Glomerular visceral epithelial cell (primary cell): Measurements from ENCODE around the gene E2F8.

ENCODE experiments used
- DNase-seq: peaks from one replicate; pipeline ENCODE4 v3.0.0-alpha.2; 2016; ENCODE audit errors: extremely low spot score

E2F8 gene

DNA sequence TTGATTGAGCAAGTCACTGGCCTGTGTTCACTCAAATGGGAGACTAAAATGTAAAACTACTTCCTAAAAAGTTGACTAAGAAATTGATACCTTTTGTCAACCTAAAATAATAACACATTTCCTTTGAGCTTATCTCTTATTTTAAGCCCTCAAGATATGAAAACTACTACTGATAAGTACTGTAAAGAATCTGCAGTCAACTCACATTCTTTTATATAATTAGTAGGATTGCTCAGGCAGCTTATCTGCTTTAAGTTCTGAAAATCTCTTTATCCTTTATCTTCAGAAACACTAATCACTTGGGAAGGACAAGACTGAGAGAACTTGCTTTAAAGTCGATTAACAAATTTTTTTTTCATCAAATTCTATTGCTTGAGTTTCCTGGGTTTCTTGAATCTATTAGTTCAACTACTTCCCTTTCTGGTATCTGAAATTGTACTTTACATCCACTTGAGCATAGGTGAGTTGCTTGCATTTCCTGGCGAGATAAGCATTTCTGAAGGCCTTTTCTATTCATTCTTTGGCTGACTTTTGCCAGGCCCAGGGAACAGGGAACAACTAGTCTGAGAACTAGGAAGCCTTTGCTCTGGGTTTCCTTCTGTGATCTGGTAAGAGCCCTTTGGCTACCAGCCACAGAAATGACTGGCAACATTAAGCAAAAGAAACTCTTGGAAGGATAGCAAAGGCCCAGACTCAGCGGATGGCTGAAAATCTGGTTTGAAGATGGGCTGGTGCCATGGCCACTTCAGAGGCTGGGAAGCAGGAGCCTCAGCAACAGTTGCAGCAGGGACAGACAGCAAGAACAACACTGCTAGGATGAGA, 19.6 kb downstream of the E2F8 start:
- DNase-seq, result no peak

DNA sequence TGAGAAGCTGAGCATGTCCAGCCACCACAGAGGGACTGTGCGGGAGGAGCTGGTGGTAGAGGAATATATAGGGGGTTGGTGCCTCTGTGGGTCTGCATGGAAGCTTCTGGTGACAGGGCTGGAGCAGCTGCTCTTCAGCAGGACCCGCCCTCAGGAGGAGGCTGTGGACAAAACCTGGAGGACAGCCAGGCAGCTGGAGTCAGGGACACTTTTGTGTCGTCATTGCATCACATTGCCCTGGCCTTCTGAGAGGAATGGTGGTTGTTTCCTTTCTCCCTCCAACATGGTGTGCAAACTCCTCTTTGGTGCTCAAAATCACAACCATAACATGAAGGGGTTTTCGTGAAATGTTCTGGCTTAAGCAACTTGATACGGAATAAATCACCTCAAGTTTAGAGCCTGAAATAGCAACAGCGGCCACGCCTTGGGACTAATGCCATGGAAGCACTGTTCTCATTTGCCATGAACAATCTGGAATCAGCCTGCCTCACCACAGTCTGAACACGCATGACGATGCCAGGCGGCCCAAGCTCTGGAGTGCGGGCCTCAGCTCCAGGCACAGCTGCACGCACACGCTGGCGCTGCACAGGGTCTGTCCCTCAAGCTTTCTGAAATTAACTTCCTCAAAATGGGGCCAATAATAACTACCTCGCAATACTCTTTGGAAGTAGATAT, 21.8 kb downstream of the E2F8 start:
- DNase-seq, result no peak

DNA sequence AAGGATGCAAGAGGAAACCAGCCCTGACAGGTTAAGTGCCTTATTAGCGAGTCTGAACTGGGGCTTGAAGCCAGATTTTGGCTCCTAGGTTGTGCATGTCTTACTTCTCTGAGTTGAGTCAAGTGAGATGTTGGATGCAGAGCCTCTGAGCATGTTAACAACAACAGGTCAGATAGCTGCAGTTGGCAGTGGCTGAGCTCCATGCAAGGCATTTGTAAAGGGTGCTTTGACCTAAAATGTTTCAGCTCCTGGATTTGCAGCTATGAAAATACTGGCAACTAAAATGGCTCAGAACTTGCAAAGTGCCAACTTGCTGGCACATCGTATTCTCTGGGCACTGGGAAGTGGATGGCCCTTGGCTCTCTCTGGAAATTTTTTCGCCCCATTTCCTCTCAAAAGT, 22.5 kb downstream of the E2F8 start:
- no peak for DNase-seq

DNA sequence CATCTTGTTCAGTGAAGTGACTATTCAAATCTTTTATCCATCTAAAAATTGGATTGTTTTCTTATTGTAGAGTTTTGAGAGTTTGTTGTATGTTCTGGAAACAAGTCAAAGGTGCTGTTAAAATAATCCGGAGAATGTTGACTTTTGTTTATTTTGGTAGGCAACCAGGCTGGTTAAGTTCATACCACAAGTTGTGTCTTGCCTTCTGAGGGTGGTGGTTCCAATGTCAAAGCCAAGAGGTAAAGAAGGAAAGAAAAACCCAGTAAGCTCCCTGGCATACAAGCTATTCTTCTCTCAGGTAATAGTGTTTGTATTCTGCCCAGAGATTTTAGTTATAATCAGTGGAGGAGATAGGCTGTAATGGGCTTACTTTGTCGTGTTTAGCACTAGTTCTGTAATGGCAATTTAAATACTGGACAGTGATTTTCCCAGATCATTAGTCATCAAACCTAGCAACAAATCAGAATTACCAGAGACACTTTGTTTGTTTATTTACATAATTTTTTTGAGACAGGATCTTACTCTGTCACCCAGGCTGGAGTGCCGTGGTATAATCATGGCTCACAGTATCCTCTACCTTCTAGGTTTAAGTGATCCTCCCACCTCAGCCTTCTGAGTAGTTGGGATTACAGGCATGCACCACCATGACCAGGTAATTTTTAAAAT, 23.9 kb downstream of the E2F8 start:
- DNase-seq, result no peak

DNA sequence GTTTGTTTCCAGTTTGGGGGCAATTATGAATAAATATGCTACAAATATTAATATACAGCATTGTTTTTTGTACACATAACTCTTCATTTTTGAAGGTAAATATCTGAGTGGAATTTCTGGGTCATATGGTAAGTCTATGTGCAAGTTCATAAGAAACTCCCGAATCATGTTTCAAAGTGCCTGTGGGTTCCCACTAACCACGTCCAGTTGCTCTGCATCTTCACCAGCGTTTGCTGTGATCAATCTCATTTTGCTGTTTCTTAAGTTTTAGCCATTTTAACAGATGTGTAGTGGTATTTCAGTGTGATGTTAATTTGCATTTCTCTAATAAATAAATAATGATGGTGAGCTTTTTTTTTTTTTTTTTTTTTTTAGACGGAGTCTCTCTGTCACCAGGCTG, 24.7 kb downstream of the E2F8 start:
- DNase-seq, result no peak

DNA sequence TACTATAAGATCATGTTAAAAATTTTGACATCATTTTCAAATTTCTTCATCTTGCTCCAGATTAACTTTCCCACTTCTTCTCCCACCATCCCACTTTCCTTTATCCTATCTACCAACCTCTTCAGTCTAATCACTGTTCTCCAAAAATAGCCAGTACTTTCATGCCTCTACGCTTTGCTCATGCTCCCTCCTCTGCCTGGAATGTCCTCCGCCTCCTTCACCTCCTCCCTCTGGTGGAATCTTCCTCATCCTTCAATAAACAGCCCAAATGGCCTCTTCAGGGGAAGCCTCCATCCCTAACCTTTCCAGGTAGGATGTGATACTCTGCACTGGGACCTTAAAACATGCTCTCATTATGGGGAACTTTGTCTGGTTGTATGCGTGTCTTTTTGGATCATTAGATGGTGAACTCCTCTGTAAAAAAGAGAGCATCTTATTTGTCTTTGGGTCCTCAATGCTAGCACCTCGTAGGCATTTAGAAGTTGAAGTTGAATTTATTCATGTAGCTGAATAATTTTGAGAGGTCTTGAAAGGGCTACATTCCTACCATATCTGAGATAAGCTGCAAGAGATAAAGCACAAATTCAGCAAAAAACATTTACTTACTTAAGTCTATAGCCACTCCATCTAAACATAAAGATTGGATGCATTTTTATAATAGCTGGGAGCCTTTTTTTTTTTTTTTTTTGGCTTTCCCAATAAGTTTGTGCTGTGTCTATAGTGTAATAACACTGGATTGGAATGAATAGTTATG, 31.0 kb downstream of the E2F8 start:
- DNase-seq, result no peak

DNA sequence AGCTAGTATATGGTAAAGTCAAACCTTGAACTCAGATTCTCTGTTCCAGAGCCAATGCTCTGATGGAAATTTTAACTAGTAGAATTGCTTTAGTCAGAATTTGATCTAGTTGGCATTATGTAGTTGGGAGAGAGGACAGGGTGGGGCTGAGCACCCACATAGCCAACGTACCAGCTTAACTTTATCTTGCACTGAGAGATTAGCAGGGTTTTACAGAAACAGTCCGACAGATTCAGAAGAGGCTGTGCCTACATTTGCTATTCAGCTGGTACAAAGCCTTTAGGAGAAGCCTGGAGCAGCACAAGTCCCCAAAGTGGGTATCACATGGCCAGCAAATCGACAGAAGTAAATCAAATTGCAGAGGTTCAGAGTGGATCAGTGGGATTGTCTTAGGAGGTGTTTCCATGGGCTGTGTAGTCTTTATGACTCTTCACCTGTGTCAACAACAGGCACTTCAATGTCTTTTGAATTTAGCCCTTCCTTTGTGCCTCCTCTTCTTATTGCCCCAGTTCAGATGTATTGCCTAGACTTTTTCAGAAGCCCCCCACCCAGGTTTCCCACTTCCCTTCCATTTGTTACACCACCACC, 31.7 kb downstream of the E2F8 start:
- no peak for DNase-seq

DNA sequence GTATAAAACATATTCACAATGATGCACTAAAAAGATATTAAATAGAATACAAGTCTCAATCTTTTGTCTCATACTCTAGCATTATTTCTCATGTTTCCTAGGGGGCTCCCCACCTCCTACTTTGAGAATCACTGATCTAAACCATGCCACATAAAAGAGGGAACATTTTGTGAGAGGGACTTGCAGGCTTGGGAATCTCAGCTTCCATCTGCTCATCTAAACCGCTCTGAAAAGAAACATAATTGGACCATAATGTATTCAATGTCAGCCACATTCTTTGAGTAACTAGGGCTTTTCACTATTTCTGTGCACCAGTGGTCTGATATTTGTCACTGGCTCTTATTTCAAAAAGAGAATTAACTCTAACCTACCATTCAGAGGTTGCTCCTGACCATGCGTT, 32.6 kb downstream of the E2F8 start:
- DNase-seq, result no peak

DNA sequence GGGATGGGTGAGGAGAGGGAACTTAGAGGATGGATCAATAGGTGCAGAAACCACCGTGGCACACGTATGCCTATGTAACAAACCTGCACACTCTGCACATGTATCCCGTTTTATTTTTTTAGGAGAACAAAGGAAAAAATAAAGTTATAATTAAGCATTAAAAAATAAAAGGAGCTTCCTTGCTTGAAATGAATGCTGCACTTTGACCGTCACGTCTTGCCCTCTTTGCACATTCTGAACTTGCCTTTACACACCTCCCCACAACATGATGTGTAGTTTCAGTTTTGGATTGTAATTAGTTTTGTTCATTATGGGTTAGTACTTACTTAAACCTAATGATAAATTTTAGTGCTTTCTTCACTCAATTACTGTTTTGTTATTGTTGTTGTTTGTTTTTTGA, 35.9 kb downstream of the E2F8 start:
- no peak for DNase-seq

DNA sequence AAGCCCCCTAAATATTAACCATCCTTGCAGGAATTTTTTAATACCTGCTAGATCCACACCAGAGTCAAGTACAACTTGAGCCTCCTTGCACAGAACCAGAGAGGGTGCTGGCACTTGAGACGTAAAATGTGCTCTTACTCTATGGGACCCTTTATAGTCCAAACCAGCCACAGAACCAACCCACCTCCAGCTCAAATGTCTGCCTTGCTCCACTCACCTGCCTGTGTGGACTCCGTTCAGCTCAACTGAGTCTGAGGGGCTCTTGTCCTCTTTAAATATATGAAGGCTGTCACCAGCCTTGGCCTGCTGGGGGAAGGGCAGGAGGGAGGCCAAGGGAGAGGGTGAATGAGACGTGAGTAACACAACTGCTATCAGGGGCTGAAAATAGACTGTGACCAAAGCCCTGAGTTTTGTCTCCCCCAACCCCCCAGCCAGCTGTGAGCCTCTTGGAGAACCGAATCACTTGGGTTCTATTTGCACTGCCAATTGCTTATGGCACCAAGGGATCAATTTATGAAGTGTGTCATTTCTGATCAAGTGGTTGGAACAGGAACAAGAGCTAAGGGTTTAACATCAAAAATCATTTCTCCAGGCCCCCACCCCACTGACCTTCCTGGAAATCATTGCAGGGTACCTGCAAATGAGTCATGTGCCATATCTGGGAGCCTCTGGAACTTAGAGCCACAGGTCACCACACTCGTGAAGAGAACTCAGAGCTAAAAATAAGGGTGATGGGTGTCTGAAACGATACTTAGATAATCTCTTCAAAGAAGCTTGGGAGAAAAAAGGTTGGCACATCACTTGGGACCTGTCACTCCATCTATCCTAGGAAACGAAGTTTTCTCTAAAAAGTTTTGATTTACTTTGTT, 38.8 kb downstream of the E2F8 start, which contains the start of gene CSRP3:
Gene CSRP3, minus strand, starts transcription at position 247 of the 869 bp plus-strand sequence. CDS start 9,535 bp downstream, outside the sequence.
- no peak for DNase-seq

DNA sequence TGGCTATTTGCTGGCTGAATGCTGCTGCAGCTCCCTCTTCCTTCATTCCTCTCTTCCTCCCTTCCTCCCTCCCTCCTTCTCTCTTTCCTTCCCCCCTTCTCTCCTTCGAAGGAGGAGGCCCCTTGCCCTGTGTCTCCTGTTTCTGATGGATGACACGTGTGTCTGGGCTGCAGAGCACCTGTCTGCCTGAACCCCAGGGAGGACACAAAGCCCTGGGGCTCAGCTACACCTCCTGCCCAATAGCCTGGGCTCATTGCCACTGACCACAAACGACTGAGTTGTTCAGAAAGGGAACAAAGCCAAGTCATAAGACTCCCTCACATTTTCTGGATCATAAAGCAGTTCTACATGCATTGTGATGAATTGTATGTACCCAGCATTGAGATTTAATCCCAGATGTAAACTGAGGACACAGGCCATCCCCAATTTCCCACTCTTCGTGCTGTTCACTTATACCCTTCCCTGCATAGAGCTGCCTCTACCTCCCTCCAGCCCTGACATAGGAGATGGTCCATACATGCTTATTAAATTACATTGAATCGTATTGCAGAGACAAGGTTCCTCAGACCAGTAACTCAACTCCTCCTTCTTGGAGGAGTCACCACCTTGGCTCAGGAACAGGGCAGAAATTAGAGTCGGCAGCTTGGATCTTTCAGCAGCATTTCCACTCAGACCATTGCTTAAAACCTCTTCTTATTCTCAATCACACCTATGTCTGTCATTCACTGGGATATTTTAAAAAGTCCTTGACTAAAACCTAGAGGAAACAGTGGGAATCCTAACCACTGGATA, 40.1 kb downstream of the E2F8 start:
- peak; percentile 79 for DNase-seq

DNA sequence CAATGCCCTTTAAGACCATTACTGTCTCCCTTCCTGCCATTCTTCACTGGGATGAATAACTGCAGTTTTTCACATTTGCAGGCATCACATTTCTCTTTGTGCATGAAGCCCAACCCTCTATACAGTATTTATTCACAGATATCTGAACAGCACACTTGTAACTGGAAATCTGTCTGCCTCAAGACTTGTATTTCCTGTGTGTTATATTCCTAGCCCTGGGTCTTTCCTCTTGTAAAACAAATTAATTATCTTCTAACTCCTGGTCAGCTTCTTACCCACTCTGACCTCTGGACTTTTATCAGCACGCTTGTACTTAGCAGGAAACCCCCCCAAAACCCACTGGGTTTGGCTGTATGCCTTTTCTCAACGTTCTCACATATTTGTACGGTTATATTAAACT, 41.0 kb downstream of the E2F8 start:
- no peak for DNase-seq

DNA sequence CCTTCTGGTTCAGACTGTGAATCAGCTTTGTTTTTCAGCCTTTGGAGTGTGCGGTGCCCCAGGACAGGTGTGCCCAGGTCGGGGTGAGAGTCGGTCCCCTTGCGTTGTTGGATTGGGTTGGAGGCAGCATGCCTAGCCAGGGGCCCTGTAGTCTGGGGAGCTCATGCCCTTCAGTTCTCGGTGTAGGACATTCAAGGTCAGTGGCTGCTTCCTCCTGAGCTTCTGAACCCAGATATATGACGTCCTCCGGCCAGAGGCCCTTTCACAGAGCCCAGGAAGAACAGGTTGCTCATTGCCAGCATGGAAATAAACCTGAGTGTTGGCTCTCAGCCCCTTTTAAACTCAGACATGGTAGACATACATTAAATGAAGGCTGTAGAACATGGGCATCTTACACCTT, 41.7 kb downstream of the E2F8 start:
- DNase-seq, result no peak

DNA sequence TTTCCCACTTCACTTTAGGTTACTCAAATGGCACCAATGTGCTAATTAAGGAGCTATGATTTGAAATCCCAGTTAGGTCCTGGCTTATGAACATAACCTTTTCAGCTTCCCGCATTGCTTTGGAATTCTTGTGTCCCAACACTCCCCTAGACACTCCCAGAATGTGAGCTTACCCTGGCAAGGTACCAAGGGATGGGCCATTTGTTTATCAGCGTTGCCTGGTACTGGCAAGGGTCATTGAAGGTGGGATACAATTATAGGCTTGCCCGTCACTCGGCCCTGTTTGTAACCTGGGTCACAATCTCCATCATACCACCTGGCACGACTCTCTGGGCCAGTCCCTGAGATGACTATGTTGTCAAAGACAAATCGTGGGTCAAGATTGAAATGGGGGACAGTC, 44.3 kb downstream of the E2F8 start:
- no peak for DNase-seq

DNA sequence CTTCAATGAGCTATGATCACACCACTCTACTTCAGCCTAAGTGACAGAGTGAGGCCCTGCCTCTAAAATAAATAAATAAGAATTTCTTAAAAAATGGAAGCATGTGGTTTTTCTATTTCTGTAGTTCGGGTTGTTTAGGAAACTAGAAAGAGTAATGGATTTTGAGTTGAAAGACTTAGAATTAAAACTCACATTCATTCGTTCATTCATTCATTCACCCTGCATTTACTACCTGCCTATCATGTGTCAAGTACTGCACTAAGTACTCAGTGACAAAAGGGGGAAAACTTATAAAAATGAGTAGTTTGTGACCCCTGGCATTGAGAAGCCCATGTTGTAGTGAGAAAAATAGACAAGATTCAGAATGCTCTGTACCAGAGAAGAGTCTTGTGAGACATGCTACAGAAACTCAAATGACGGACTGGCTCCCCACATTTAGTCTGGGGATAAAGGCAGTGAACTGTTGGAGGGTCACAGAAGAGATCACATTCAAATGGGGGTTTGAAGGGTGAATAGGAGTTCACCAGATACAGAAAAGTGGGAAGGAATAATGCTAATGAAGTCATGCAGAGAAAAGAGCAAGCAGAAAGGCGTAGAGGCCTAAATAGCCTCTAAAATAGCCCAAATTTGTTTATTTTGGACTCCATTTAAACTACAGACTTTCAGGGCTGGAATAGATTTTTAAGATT, 46.0 kb downstream of the E2F8 start:
- DNase-seq, result no peak

DNA sequence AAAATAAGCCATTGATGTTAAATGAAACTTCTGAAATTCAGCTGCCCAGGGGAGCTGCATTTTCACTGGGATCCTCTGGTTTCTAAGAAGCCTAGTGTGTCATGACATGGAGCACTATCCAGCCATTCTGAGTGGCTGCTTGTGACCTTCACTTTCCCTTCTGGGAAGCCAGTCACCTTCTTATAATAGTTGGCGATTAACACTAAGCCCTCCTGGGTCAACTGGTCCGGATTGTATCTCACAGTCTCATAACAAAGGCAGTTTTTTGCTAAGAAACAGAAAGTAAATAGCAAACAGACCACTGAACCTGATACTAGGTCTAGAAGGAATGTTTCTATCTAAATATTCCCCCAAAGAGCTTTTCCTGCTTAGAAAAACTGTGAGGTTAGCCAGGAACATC, 46.8 kb downstream of the E2F8 start:
- DNase-seq, result no peak

DNA sequence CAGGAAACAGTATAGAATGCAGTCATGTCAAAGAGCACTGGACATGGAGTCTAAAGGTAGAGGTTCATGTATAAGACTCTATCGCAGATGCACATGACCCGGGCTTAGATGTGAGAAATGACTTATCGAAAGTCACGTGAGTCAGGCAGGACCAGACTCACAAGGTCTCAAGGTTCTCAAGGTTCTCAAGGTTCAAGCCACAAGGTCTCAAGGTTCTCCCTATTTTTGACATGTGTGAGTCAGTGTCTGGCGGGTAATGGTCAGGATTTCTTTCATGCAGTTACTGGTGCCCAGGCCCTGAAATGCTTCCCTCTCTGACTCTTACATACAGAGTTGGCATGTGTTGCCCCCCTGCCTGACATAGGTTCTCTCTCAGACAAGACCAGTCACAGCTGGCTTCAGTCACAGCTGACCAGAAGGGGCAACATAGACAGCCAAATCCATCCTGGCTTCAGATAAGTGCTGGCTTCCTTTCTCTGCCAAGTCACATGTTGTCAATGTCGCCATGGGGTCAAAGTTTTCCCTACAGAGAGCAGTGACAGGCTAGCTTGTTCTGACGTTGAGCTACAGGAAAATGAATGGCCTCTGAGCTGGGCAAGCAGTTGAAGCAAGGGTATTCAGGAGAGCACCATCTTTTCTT, 49.1 kb downstream of the E2F8 start:
- DNase-seq, result no peak

DNA sequence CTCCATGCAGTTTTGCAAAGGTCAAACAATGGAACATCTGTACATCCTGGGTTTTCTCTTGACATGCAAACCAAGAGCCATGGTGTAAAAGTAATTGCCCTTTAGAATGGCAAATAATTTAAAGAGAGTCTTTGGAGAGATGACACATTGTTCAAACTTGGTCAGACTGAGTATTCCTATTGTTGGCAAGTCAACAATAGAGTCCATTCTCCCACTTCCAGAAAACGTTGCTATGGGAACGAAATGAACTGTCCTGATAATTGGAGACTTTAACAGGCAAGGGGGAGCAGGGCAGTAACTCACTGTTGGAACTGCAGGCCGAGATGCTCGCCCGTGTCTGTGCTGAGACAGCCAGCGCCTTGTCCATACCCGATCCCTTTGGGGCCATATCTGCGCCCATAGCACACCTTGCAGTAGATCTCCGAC, 52.9 kb downstream of the E2F8 start:
- no peak for DNase-seq
